Hepatocyte (in vitro differentiated cells): ENCODE results near the gene NCAPD3.
A peak's percentile ranks its signal among the peaks of the same experiment; 100 is the strongest.

Source experiments
- CTCF ChIP-seq: fragments of 200-600 bp; sonication (generic); IDR thresholded peaks from 2 replicates; pipeline ENCODE4 v1.5.1; 2016; ENCODE audit warnings: antibody characterized with exemption, mild to moderate bottlenecking; ENCODE audit not compliant: poor library complexity
- EZH2 ChIP-seq: fragments of 200-600 bp; sonication (generic); IDR thresholded peaks from 2 replicates; pipeline ENCODE4 v1.6.1; 2016; ENCODE audit warnings: antibody characterized with exemption, mild to moderate bottlenecking, borderline replicate concordance
- EZH2phosphoT487 ChIP-seq: fragments of 200-600 bp; sonication (generic); IDR thresholded peaks from one replicate; pipeline ENCODE4 v1.6.1; 2018; ENCODE audit warnings: antibody characterized with exemption, mild to moderate bottlenecking, low read depth, moderate library complexity; ENCODE audit not compliant: unreplicated experiment, severe bottlenecking

DNA sequence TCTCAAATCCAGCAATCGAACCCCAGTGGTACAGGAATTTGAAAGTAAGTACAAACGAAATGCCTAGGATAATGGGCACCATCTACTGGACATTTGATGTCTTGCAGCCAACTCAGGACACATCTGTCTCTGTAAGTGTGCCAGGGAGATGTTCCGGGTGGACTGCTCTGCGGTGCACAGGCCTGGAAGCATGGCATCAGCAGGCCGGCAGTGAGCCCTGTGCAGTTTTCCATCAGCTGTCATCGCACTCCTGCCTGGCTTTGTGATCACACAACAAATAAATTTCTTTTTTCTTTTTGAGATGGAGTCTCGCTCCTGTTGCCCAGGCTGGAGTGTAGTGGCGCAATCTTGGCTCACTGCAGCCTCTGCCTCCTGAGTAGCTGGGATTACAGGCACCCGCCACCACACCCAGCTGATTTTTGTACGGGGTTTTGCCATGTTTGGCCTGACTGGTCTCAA lies 83.9 kb downstream of the NCAPD3 start:
- TF ChIP-seq EZH2 (no peak), CTCF (peak; percentile 88), EZH2phosphoT487 (no peak)
